Astrocyte of the spinal cord (primary cell): Measurements from ENCODE around the gene ALKBH5.

ENCODE experiments used
- DNase-seq: peaks from one replicate; pipeline ENCODE4 v3.0.0; 2011; ENCODE audit warnings: low read depth, low spot score
- H3K4me3 ChIP-seq: 2 replicates; pipeline ENCODE4 v1.5.1; 2011; ENCODE audit warnings: low read depth, mild to moderate bottlenecking, low read length, moderate library complexity
- CTCF ChIP-seq: IDR thresholded peaks from 2 replicates; pipeline ENCODE4 v1.5.1; 2012; ENCODE audit warnings: low read depth, mild to moderate bottlenecking, low read length, inconsistent platforms
- in situ Hi-C: cut with HindIII; loops from 2 replicates; pipeline ENCODE4 v1.10.0; 2017; ENCODE audit warnings: low sequenced_read_pairs

Gene ALKBH5

GRCh38 chr17:18176176-18176575 is 7.5 kb upstream of the ALKBH5 start:
- no peak for TF ChIP-seq CTCF
- DNase-seq, result no peak
- no peak overlapping the region for H3K4me3 ChIP-seq
- in situ Hi-C loops, result no loop called here

- in situ Hi-C loops, result no loop called here
- H3K4me3 ChIP-seq, result no peak overlapping the region
- TF ChIP-seq CTCF, result no peak
- no peak for DNase-seq
These were observed 6.5 kb upstream of the ALKBH5 start for GRCh38 chr17:18177133-18177532.

- in situ Hi-C loops, result no loop called here
- no peak for TF ChIP-seq CTCF
- no peak for DNase-seq
- no peak overlapping the region for H3K4me3 ChIP-seq
These were observed 5.9 kb upstream of the ALKBH5 start for GRCh38 chr17:18177722-18178121.

- no peak for TF ChIP-seq CTCF
- DNase-seq, result no peak
- H3K4me3 ChIP-seq, result no peak overlapping the region
- in situ Hi-C loops, result no loop called here
These were observed 4.4 kb upstream of the ALKBH5 start for GRCh38 chr17:18179196-18179595.

- in situ Hi-C loops, result no loop called here
- no peak for DNase-seq
- no peak for TF ChIP-seq CTCF
These were observed 3.8 kb upstream of the ALKBH5 start for GRCh38 chr17:18179804-18180203.

GRCh38 chr17:18181358-18181757 is 2.3 kb upstream of the ALKBH5 start:
- no peak overlapping the region for H3K4me3 ChIP-seq
- no peak for DNase-seq
- no peak for TF ChIP-seq CTCF
- in situ Hi-C loops, result no loop called here

More at GRCh38 chr17:18179804-18180203, 3.8 kb upstream of the ALKBH5 start:
- no peak overlapping the region for H3K4me3 ChIP-seq
